ENCODE data around the gene ZBTB7C. TPM values are rescaled to one million over a fixed set of nuclear protein-coding genes. Genes with fewer than 3 reads are reported as not detected.
A peak's percentile ranks its signal among the peaks of the same experiment; 100 is the strongest.

ZBTB7C gene
- total RNA-seq, 1 donor from 2014 or later = 0.61 TPM

DNA sequence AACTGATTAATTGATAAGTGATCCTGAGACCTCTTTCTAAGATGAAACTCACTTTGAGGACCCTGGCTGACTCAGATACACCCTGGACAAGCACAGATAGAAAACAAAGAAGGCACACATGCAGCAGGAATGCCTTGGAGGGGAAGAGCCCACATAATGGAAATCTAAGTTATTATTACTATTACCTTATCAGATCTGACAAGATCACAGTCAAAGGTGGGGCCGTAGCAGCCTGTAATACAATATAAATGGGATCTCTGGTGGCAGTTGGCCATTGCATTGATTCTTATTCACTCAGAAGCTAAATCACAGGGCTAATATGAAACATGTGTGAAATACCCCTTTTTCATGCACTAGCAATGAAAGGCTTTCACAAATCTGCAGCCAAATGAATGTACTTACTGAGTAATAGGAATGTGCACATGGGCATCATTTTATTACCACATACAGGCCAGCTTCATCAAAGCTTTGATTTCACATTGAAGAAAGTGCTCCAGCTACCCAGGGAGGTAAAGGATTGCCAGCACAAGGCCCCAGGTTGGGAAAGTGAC, 84.0 kb downstream of the ZBTB7C start:
- no peak for TF ChIP-seq CTCF (conservative IDR thresholded peaks at IDR 0.05)
- peaks cover 7% of the 10 kb centered on the region for H3K4me1 Mint-ChIP-seq
- H3K27me3 Mint-ChIP-seq (ENCODE audit: low read depth) = no peaks in the 10 kb centered on the region
- H3K9me3 Mint-ChIP-seq = peaks cover 2% of the 10 kb centered on the region
- no peak overlapping the region for H3K4me3 Mint-ChIP-seq
- no peaks in the 10 kb centered on the region for H3K36me3 Mint-ChIP-seq (ENCODE audit: low read depth)
- DNase-seq (ENCODE audit: low read depth, low spot score) = no peak
- no peak overlapping the region for H3K27ac Mint-ChIP-seq (ENCODE audit: unreplicated experiment)

GRCh38 chr18:48324651-48325050, 84.5 kb downstream of the ZBTB7C start:
- H3K27ac Mint-ChIP-seq (ENCODE audit: unreplicated experiment) = peak overlapping the region; percentile 81

GRCh38 chr18:48323151-48323550, 86.0 kb downstream of the ZBTB7C start:
- Mint-ChIP-seq H3K36me3 (ENCODE audit: low read depth) (no peaks in the 10 kb centered on the region), H3K4me3 (no peak overlapping the region), H3K27me3 (ENCODE audit: low read depth) (no peaks in the 10 kb centered on the region), H3K9me3 (peaks cover 2% of the 10 kb centered on the region), H3K27ac (ENCODE audit: unreplicated experiment) (no peak overlapping the region), H3K4me1 (peaks cover 25% of the 10 kb centered on the region)
- TF ChIP-seq CTCF (conservative IDR thresholded peaks at IDR 0.05) = no peak
- DNase-seq (ENCODE audit: low read depth, low spot score) = no peak

More at GRCh38 chr18:48324651-48325050, 84.5 kb downstream of the ZBTB7C start:
- Mint-ChIP-seq H3K4me3 (no peak overlapping the region), H3K4me1 (peaks cover 12% of the 10 kb centered on the region), H3K27me3 (ENCODE audit: low read depth) (no peaks in the 10 kb centered on the region), H3K9me3 (peaks cover 2% of the 10 kb centered on the region), H3K36me3 (ENCODE audit: low read depth) (no peaks in the 10 kb centered on the region)
- DNase-seq (ENCODE audit: low read depth, low spot score) = no peak
- no peak for TF ChIP-seq CTCF (conservative IDR thresholded peaks at IDR 0.05)

GRCh38 chr18:48321536-48321935, 87.6 kb downstream of the ZBTB7C start:
- no peak overlapping the region for H3K4me3 Mint-ChIP-seq
- peaks cover 2% of the 10 kb centered on the region for H3K9me3 Mint-ChIP-seq
- no peaks in the 10 kb centered on the region for H3K27me3 Mint-ChIP-seq (ENCODE audit: low read depth)
- peaks cover 26% of the 10 kb centered on the region for H3K4me1 Mint-ChIP-seq
- TF ChIP-seq CTCF (conservative IDR thresholded peaks at IDR 0.05) = no peak
- H3K36me3 Mint-ChIP-seq (ENCODE audit: low read depth) = no peaks in the 10 kb centered on the region
- DNase-seq (ENCODE audit: low read depth, low spot score) = no peak
- no peak overlapping the region for H3K27ac Mint-ChIP-seq (ENCODE audit: unreplicated experiment)

- Mint-ChIP-seq H3K27ac (ENCODE audit: unreplicated experiment) (no peak overlapping the region), H3K4me3 (no peak overlapping the region), H3K9me3 (peaks cover 2% of the 10 kb centered on the region), H3K4me1 (peaks cover 26% of the 10 kb centered on the region), H3K27me3 (ENCODE audit: low read depth) (no peaks in the 10 kb centered on the region), H3K36me3 (ENCODE audit: low read depth) (no peaks in the 10 kb centered on the region)
- DNase-seq (ENCODE audit: low read depth, low spot score) = no peak
- TF ChIP-seq CTCF (conservative IDR thresholded peaks at IDR 0.05) = no peak
These were observed 88.1 kb downstream of the ZBTB7C start for GRCh38 chr18:48321121-48321520.

DNA sequence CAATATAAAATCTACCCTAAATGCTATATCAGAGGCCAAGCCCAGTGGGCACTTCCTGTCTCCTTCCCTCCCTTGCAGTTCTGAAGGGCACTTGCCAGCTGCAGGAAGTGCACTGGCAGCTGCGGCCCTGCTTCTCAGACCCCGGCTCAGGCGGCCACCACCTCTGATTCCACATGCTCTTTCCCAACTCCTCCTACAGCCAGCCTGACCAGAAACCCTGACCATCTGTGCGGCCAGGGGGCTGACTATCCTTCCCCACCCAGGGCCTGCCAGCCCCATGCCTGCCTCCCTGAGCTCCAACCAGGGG, 88.6 kb downstream of the ZBTB7C start:
- Mint-ChIP-seq H3K36me3 (ENCODE audit: low read depth) (no peaks in the 10 kb centered on the region), H3K27ac (ENCODE audit: unreplicated experiment) (peak overlapping the region; percentile 90), H3K9me3 (peaks cover 2% of the 10 kb centered on the region), H3K27me3 (ENCODE audit: low read depth) (no peaks in the 10 kb centered on the region), H3K4me1 (peaks cover 26% of the 10 kb centered on the region), H3K4me3 (no peak overlapping the region)
- TF ChIP-seq CTCF (conservative IDR thresholded peaks at IDR 0.05) = no peak
- no peak for DNase-seq (ENCODE audit: low read depth, low spot score)

All from neural crest cell (in vitro differentiated cells).